Fibroblast of villous mesenchyme (primary cell): Measurements from ENCODE around the gene NECTIN1. TPM values are rescaled to one million over a fixed set of nuclear protein-coding genes. Genes with fewer than 3 reads are reported as not detected.

Source experiments
- DNase-seq: peaks from one replicate; pipeline ENCODE4 v3.0.0-alpha.2; 2010; ENCODE audit warnings: low read depth
- H3K4me3 ChIP-seq: 2 replicates; pipeline ENCODE4 v1.5.1; 2011; ENCODE audit warnings: low read depth, mild to moderate bottlenecking, low read length
- CTCF ChIP-seq: IDR thresholded peaks from 2 replicates; pipeline ENCODE4 v1.5.1; 2012; ENCODE audit warnings: low read depth, mild to moderate bottlenecking, low read length; ENCODE audit not compliant: insufficient read depth
- total RNA-seq: library from RNA; depleted of rRNA; stranded (reverse); fragments of >200 nt; gene quantifications from 2 replicates; pipeline ENCODE4 v1.2.3, GENCODE V29; 2012

NECTIN1 gene
- total RNA-seq, 1 donor = 3.9 TPM

DNA sequence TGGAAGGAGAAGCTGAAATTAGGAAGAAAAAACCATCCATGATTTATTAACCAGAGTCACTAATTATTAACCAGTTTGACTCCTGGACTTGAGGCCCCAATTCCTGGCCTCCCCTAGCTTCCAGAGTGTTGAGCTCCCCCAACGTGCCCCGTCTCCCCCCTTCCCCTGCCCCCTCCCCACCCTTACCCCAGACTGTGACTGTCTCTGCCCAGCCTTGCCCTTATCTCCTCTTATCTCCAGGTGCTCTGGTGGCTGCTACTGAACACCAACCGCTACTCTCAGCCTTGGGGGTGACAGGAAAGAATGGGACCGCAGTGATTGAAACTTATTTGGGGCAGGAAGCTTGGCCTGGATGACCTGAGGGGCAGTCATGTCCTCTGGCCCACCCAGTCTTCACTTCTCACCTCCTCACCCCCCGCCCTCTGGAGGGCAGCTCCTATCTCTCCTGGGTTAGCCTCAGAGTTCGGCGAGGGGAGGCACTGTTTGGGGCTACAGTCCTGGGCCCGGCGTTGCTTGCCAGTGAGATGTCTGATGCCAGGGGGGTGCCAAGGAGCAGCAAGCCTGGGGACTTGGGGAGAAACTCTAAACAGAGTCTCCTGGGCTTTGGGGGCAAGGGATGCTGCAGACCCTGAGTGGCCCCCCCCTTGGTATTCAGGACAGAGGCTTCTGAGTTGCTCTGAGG, 15.5 kb downstream of the NECTIN1 start:
- no peak overlapping the region for H3K4me3 ChIP-seq
- no peak for TF ChIP-seq CTCF
- no peak for DNase-seq

DNA sequence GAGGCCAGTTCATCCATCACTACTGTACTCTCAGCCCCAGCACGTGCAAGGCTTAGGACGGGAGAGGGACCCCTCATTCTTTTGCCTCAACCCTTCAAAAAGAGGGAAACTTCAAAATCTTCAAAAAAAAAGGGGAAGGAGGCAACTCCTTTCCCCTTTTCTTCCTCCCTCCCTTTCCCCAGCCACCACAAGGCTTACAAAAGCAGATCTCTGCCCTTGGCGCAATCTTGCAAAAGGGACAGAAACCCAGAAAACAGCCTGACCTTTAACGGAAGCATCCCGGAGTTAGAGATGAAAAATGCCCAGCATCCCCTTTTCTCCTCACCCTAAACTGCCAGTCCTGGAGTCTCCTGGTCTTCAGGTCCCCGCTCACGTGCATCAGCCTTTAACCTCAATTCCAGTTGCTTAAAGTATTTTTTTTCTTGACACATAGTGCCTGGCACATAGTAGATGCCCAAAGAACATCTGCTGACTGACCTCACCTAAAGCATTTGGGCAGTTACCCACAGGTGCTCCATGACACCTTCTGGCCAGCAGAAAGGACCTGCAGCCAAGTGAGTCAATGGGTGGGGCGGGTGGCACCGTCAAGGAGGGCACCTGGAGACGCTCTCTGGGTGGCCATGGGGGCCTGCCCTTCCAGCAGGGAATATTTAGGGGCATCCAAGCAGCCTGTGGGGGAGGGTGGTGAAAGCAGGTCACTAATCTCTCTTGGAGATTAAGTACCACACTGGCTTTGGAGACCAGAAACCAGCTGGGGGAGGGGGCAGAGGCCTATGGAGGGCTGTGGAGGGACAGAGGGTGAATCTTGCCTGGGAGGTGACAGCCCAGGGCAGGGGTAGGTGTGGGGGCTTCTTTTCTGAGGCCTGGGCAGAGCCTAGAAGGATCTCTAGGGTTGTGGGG, 16.3 kb downstream of the NECTIN1 start:
- no peak for TF ChIP-seq CTCF
- no peak for DNase-seq
- H3K4me3 ChIP-seq = no peak overlapping the region

DNA sequence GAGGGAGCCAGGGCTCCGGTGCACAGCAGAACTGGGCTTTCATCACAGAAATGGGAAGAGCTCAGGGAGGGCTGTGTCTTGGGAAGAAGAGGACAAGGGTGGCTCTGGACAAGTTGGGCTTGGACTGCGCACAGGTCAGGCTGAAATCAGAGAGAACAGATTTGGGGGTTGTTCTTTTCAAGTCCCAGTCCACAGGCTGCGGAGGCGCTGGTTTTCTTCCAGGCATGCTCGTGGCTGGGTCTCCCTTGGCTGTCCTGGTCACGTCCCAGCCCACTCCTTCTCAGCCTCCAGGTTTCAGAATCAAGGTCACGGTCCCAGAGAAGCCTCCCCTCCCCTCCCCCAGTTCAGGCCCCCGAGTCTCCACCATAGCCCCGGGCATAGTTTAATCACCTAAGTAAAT, 17.0 kb downstream of the NECTIN1 start:
- H3K4me3 ChIP-seq = no peak overlapping the region
- DNase-seq = no peak
- TF ChIP-seq CTCF = no peak

GRCh38 chr11:119711476-119711875, 17.5 kb downstream of the NECTIN1 start:
- no peak for TF ChIP-seq CTCF
- H3K4me3 ChIP-seq = no peak overlapping the region
- DNase-seq = no peak

- no peak for TF ChIP-seq CTCF
- H3K4me3 ChIP-seq = no peak overlapping the region
- DNase-seq = no peak
These were observed 18.6 kb downstream of the NECTIN1 start for GRCh38 chr11:119710417-119710816.

DNA sequence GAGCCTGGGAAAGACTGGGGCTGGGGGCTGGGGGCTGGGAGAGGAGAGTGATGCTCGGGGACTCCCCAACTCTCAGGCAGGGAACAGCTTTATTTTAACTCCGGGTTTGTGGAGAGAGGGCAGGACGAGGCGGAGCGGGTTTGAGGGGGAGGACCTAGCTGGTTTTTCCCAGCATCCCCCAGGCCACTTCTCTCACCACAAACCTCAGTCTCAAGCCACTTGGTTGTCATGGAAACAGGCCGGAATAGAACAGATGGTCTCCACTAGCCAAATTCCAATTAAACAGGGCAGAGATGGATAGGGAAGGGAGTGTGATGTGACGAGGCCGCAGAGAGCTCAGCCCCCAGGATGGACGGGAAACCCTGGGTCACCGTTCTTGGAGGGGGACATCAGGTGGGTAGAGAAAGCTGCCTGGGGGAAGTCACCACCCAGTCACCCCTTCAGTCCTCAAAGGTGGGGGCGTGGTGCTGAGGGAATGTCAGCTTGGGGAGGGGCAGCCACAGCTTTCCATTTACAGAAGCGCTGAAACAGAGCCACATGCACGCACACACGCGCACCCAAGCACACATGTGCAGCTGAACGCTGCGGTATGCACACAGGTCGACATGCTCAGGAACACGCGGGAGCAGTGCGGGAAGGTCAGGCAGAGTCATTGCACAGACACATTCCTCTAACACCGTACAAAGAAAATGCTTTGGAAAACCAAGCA, 19.2 kb downstream of the NECTIN1 start:
- TF ChIP-seq CTCF = no peak
- peak overlapping the region; percentile 25 for H3K4me3 ChIP-seq
- DNase-seq = peak; percentile 61
